NCI-H460 (cell line): ENCODE measurements around the gene ZNF217. TPM values are rescaled to one million over a fixed set of nuclear protein-coding genes. Genes with fewer than 3 reads are reported as not detected.
"Not testable (repeated sequence)": the region's sequence is repeated elsewhere in the genome, so short reads cannot be mapped to it uniquely, and the experiment has no call there.

ENCODE experiments used
- DNase-seq: peaks from one replicate; pipeline ENCODE4 v3.0.0-alpha.2; 2016; ENCODE audit warnings: low read depth; ENCODE audit errors: extremely low read depth
- total RNA-seq: library from RNA; depleted of rRNA; stranded (reverse); fragments of >200 nt; shearing (Covaris generic); gene quantifications from 2 replicates; pipeline ENCODE4 v1.2.3, GENCODE V29; 2014

The ZNF217 gene
- total RNA-seq, 1 experiment from 2014 or later: 22.1 TPM

DNA sequence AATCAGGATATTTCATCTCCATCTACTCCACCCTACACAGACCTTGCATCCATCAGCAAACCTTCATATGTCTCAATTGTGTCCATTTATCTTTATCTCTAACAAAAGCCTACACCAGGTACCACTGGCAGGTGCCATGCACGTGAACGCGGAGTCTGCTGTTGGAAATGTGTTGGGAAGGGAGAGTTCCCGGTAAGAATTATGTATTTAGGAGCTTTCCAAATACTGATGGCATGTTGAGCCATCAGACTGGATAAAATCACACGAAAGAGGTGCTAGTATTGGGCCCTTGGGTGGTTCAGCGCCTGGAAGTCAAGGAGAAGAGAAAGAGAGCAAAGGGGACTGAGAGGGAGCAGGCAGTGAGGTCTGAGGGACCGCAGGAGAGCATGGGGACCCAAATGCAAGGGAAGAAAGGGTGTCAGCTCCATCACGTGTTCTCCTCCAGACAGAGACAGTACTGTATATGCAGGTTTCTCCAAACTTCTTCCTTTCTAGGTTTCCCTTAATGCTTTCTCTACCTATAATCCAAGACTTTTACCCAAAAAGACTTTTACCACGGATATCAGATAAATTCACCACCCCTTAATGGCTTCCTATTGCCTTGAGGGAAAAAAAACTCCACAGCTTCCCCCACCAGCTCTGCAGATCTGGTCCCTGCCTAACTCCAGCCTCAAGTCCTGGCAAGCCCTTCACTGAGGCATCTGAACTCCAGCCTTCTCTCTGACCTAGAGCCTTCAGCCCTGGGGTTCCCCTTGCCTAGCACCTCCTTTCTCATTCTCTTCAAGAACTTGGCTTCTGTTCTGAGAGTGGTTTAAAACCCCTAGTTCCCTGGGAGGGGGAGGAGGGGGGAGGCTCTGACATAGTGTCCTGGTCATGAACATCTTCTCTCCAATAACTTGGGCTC is 4.8 kb upstream of the ZNF217 start:
- DNase-seq: no peak

DNA sequence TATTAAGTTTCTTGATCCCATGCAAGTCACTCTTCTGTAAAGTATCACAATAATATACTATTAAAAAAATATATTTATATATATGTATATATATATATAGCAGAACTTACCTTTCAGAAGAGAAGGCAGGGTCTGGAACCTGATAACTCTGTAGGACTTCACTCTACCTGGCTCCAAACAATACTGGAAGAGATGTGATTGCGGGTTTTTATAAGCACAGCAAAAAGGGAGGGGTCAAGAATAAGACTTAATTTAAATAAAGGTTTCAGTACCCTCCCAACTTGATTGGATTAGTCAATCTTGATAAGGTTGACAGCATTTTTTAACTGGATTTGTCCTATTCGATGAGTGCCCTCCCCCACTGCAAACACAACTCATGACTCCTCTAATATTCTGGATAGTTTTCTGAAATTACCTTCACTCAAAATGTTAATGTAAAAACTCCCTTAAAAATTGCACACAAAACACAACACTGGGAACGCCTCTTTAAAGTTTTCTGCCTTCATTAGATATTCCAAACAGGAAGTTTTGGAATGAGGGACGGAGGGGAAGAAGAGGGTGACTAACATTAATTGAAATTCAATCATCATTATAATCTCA is 4.0 kb upstream of the ZNF217 start:
- no peak for DNase-seq

GRCh38 chr20:53597030-53597482 is 3.4 kb upstream of the ZNF217 start:
- DNase-seq: no peak

DNA sequence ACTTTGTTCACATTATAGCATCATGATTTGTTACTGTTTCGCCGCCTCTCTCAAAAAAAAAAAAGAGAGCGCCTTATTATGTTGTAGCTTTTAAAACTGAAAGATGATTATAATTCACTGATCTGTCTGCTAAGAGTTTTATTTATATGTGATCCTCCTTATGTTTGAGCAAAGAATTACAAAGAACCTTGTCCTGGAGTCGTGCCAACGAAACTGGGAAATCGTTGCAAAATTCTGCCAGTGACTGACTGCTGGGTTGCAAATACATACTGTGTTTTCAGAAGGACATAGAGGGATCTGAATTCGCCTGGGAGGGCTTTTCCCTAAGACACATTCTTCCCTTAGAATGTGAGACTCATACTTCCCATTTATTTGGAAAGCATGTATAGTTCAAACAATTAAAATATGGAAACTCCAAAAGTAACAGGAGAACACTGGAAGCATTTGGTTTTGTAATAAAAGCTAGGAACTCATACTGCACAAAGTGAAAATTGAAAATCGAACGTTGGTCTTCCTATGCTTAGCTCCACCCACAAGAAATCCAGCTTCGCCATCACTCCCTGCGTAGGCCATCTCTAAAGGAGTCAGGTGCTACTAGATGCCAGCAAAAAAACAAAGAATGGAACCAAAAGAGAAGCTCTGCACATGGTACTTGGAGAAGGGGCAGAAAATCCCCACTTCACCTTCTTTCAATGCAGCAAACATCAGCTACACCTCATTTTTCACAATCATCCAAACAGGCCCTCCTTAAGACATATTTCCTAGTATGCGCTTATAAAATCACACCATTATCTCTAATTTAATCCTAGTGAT is 2.8 kb upstream of the ZNF217 start:
- not testable (repeated sequence) for DNase-seq

- not testable (repeated sequence) for DNase-seq
Measured at GRCh38 chr20:53595742-53596141, 2.1 kb upstream of the ZNF217 start.

- DNase-seq: no peak
Measured at GRCh38 chr20:53595018-53595378, 1.4 kb upstream of the ZNF217 start.

- peak; percentile 91 for DNase-seq
Measured at GRCh38 chr20:53594068-53595017, 704 bp upstream of the ZNF217 start.

DNA sequence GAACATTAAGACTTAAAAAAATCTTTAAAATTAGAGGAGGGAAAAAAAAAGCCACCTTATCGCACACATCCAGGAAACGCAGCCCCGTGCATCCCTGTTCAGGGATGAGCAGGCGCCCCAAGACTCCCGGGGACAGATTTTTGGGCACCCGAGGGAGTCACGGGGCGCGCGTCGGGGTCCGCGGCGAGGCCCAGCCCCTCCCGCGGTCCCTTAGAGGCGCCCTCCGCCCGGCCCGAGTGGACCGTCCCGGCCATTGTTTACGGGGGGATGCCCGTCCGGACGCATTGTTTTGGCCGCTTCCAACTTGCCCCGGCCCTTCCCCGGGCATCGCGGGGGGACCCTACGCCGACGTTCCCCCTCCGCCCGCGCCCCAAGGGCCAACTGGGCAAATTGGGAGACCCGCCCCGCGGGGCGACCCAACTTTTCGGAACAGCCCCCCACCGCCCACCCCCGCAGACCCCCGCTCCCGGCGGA is 610 bp downstream of the ZNF217 start:
- no peak for DNase-seq

GRCh38 chr20:53592454-53592991 is 1.1 kb downstream of the ZNF217 start:
- DNase-seq: not testable (repeated sequence)

GRCh38 chr20:53591941-53592441 is 1.6 kb downstream of the ZNF217 start:
- not testable (repeated sequence) for DNase-seq

DNA sequence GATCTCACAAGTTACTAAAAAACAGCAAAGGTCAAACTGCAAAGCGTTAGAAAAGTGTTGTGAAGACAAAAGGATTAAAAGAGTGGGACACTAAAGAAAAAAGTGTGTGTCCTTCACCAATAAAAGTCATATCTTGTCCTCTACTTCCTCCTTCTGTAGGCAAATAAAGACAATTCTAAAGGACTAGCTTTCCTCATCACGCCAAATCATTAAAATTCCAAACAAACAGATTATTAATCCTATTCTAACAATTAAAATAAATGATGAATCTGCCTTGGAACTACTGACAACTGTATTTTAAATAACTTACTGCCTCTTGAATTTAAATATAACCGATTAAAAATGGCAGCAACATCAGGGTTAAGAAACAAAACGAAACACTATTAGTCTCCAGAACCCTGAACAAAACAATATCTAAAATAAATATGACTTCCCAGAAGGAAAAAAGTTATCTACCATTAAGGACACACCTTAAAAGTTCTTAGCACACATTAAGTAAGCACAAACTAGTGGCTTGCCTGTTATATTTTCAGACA is 2.4 kb downstream of the ZNF217 start:
- DNase-seq: not testable (repeated sequence)

GRCh38 chr20:53590608-53591007 is 3.0 kb downstream of the ZNF217 start:
- not testable (repeated sequence) for DNase-seq

- DNase-seq: not testable (repeated sequence)
Measured at GRCh38 chr20:53590122-53590521, 3.5 kb downstream of the ZNF217 start.

DNA sequence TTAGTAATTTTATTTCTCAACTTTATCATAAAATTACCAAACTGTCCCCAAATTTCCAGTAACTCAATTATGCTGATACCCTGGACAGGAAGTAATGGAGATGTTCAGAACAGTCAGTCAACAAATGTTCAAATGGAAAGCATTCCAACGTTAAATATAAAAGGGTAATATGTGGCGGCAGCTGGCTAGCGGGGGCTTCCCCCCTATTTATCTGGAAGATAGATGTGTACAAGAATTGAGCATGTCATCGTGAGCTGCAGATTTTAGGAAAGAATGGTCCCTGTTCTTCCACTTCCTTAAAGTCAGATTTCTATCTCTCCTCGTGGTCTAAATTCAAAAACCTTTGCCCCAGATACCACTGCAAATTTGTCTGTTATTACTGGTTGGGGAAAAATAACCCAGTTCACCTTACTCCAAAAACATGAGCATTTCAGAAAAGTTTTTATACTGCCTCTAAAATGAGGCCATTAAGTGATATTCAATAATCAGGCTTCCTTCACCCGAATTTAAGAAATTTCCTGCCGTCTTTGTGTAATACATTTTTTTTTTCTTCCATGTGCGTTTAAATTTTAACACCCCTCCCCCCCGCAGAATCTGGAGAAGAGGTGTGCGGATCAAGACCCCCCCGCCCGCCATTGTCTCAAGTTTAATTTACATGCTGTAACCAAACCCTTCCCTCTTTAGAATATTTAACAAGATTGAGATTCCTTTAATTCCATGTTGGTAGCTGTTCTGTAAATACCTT is 4.1 kb downstream of the ZNF217 start:
- not testable (repeated sequence) for DNase-seq

DNA sequence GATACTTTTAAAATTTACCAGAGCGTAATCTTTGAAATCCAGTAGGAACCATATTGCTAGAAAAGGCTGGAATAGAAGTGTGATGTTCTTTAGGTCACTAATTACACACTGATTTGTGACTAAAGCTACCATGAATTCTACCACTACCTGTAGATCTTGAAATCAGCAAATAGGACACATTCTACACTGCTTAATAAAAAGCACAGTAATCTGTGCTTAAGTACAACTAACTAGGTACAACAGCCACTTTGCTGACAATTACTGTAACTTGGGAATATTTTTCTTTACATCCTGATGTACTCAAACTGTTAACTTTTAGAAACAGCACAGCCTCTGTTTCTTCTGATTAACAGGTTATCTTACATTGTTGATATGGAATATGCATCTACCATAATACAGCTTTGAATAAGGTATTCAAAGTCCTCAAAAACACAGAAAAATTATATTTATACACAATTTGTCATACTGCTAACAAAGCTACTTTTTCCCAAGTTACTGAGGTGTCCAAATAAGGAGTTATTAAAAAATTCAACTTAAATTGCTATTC is 6.4 kb downstream of the ZNF217 start:
- not testable (repeated sequence) for DNase-seq

DNA sequence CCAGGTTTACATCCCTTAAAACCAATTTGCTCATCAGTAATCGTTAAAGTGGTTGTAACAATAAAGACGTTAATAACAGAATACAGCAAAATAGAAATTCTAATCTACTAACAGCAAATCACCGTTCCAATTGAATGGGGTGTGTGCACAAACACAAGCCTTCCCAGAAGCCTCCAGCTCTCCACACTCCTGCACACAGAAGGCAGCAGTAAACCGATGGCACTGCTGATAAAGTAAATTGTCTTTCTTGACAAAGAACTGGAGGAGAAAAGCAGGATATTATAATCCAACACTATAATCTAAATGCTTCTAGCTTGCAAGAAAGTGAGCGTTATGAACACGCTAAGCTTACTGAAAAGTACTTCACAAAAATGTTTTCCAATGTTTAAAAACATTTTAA is 7.0 kb downstream of the ZNF217 start:
- no peak for DNase-seq

GRCh38 chr20:53585910-53586309 is 7.7 kb downstream of the ZNF217 start:
- DNase-seq: not testable (repeated sequence)

GRCh38 chr20:53585004-53585569 is 8.6 kb downstream of the ZNF217 start:
- DNase-seq: not testable (repeated sequence)
